NT2/D1 (cell line): ENCODE results near the gene CADM2.

ENCODE experiments used
- SUZ12 ChIP-seq: IDR thresholded peaks from 2 replicates; pipeline ENCODE4 v1.6.1; 2011; ENCODE audit not compliant: insufficient read length, insufficient read depth; ENCODE audit errors: extremely low read depth
- YY1 ChIP-seq: IDR thresholded peaks from 2 replicates; pipeline ENCODE4 v1.6.1; 2011; ENCODE audit not compliant: insufficient read length, insufficient read depth
- ZNF274 ChIP-seq: IDR thresholded peaks from 2 replicates; pipeline ENCODE4 v1.6.1; 2011; ENCODE audit warnings: mild to moderate bottlenecking, low read depth, low read length

GRCh38 chr3:85288257-85288656 lies 329.5 kb downstream of the CADM2 start:
- TF ChIP-seq YY1: no peak
- no peak for TF ChIP-seq ZNF274
- no peak for TF ChIP-seq SUZ12
